Dendritic cell treated with granulocyte-macrophage colony-stimulating factor and Interleukin-4, amounts not matched to agents 40 ng/mL and 50 ng/mL, for 4 days (primary cell): ENCODE measurements around the gene SELENOW.
"Not testable (repeated sequence)": the region's sequence is repeated elsewhere in the genome, so short reads cannot be mapped to it uniquely, and the experiment has no call there.

ENCODE experiments used
- H3K27ac Mint-ChIP-seq: one replicate; pipeline ENCODE4 v1.8.0; 2022; ENCODE audit warnings: mild to moderate bottlenecking, mixed read lengths
- H3K27me3 Mint-ChIP-seq: one replicate; pipeline ENCODE4 v1.8.0; 2022; ENCODE audit warnings: mild to moderate bottlenecking, mixed read lengths
- H3K36me3 Mint-ChIP-seq: one replicate; pipeline ENCODE4 v1.8.0; 2022; ENCODE audit warnings: low read depth, mixed read lengths
- H3K4me1 Mint-ChIP-seq: one replicate; pipeline ENCODE4 v1.8.0; 2022; ENCODE audit warnings: low read depth, mixed read lengths
- H3K4me3 Mint-ChIP-seq: one replicate; pipeline ENCODE4 v1.8.0; 2022; ENCODE audit warnings: mild to moderate bottlenecking, moderate library complexity, mixed read lengths
- H3K9me3 Mint-ChIP-seq: one replicate; pipeline ENCODE4 v1.8.0; 2022; ENCODE audit warnings: mixed read lengths
- intact Hi-C: fragments of 100-400 bp; cut with micrococcal nuclease; formaldehyde crosslinking; loops from one replicate; pipeline ENCODE4 v1.15.0; 2022

Gene SELENOW

DNA sequence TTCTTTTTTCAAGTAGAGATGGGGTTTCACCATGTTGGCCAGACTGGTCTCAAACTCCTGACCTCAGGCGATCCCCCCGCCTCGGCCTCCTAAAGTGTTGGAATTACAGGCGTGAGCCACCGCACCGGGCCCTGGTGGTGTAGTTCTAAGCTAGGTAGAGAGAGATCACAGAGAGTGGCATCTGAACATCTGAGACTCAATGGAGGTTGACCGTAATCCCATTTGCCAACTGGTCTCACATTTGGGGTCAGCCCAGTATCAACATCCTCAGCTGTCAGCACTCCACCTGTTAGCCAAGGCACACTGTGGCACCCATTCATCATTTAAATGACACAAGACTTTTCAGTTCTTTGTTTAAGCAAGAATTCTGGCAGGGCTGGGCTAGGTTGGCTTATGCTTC lies 8.1 kb downstream of the SELENOW start:
- peaks cover 2% of the 10 kb centered on the region for H3K4me1 Mint-ChIP-seq
- intact Hi-C loops = no loop called here

DNA sequence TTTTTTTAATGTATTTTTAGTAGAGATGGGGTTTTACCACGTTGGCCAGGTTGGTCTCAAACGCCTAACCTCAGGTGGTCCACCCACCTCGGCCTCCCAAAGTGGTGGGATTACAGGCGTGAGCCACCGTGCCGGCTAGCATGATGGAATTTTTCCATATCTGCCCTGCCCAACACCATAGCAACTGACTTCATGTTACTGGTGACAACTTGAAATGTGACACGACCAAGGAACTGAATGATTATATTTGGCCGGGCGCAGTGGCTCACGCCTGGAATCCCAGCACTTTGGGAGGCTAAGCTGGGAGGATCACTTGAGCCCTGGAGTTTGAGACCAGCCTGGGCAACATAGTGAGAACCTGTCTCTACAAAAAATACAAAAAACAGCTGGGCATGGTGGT lies 8.8 kb downstream of the SELENOW start:
- H3K27ac Mint-ChIP-seq, H3K9me3 Mint-ChIP-seq, intact Hi-C loops, H3K27me3 Mint-ChIP-seq, H3K4me3 Mint-ChIP-seq, H3K4me1 Mint-ChIP-seq: not testable (repeated sequence)
- peaks cover 44% of the 10 kb centered on the region for H3K36me3 Mint-ChIP-seq

More for the DNA sequence above, 8.1 kb downstream of the SELENOW start:
- no peaks in the 10 kb centered on the region for H3K9me3 Mint-ChIP-seq
- no peak overlapping the region for H3K4me3 Mint-ChIP-seq
- peaks cover 51% of the 10 kb centered on the region for H3K36me3 Mint-ChIP-seq
- no peak overlapping the region for H3K27ac Mint-ChIP-seq
- peaks cover 4% of the 10 kb centered on the region for H3K27me3 Mint-ChIP-seq

DNA sequence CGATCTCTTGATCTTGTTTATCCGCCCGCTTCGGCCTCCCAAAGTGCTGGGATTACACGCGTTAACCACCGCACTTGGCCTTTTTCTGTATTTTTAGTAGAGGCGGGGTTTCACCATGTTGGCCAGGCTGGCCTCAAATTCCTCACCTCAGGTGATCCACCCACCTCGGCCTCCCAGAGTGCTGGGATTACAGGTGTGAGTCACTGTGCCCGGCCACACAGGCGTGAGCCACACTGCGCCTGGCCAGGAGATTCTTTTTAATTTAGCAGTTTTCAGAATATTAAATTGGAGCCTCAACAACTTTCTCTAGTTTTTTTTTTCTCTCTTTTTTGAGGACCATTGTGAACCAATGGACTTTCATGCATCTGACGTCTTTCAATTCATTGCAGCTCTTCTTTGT lies 11.3 kb downstream of the SELENOW start:
- H3K9me3 Mint-ChIP-seq, H3K27me3 Mint-ChIP-seq, H3K4me1 Mint-ChIP-seq, H3K4me3 Mint-ChIP-seq, H3K27ac Mint-ChIP-seq, intact Hi-C loops: not testable (repeated sequence)
- H3K36me3 Mint-ChIP-seq = peaks cover 19% of the 10 kb centered on the region

DNA sequence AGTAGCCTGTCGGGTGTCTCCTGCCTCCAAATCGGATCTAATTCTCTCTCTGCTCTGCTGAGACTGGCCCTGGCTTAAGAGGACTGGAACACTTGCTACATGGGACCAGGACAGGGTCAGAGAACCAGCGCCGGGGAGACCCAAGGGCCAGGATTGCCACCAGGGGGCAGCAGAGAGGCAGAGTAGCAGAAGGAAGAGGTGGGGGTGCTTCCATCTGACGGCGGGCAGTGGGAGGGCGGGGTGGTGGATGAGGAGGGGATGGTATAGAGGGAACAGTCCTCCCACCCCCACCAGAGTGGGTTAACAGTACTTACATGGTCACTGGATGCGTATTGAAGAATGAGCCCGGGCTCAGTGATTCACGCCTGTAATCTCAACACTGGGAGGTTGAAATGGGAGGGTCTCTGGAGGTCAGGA lies 11.9 kb downstream of the SELENOW start:
- Mint-ChIP-seq H3K27me3 (peaks cover 4% of the 10 kb centered on the region), H3K27ac (no peak overlapping the region), H3K4me3 (no peak overlapping the region), H3K36me3 (peaks cover 13% of the 10 kb centered on the region), H3K9me3 (no peaks in the 10 kb centered on the region), H3K4me1 (no peaks in the 10 kb centered on the region)
- intact Hi-C loops = no loop called here

DNA sequence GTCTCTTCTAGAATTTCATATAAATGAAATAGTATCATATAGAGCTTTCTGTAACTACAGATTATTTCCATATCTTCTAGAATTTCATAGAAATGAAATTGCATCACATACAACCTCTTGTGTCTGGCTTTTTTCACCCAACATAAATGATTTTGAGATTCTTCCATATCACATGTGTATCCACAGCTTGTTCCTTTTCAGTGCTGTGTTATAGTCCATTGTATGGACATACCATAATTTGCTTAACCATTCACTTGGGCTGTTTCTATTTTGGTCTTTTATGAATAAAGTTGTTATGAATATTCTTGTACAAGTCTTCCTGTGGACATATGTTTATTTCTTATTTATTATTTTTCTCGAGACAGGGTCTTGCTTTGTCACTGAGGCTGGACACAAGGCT lies 14.1 kb downstream of the SELENOW start:
- Mint-ChIP-seq H3K27me3 (peaks cover 7% of the 10 kb centered on the region), H3K4me1 (no peaks in the 10 kb centered on the region)
- intact Hi-C loops = no loop called here

DNA sequence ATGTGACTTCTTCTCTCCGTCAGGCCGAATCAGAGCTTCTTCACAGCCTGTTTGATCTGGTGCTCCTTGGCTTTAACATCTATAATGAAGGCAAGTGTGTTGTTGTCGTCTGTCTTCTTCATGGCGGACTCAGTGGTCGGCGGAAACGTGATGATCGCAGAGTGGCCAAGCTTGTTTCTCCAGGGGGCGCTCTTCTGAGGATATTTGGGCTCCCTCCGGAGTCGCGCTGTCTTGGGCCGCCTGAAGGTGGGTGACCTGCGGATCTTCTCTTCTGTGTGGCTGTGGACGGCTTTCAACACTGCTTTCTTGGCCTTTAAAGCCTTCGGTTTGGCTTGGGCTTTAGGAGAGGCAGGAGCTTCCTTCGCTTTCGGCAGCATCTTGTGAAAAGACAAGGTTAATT lies 16.0 kb downstream of the SELENOW start:
- intact Hi-C loops = no loop called here

More for the DNA sequence above, 14.1 kb downstream of the SELENOW start:
- H3K27ac Mint-ChIP-seq = no peak overlapping the region
- no peaks in the 10 kb centered on the region for H3K9me3 Mint-ChIP-seq
- H3K4me3 Mint-ChIP-seq = no peak overlapping the region
- H3K36me3 Mint-ChIP-seq = no peaks in the 10 kb centered on the region

DNA sequence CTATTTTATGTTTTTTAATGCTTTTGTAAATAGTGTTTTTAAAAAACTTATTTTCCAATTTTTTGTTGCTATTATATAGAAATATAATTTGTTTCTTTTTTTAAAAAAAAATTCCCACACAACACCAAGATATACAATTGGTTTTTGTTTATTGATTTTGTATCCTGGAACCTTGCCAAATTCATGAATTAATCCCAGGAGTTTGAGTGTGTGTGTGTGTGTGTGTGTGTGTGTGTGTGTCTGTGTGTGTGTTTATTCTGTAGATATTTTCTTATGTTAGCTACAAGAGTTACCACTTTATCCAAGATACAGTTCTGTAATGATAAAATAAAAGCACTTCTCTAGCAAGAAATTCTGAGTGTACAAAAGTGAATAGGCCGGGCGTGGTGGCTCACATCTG lies 18.3 kb downstream of the SELENOW start:
- no peaks in the 10 kb centered on the region for H3K9me3 Mint-ChIP-seq
- H3K4me1 Mint-ChIP-seq = no peaks in the 10 kb centered on the region
- no peaks in the 10 kb centered on the region for H3K36me3 Mint-ChIP-seq
- H3K4me3 Mint-ChIP-seq = no peak overlapping the region
- H3K27me3 Mint-ChIP-seq = peaks cover 14% of the 10 kb centered on the region
- no peak overlapping the region for H3K27ac Mint-ChIP-seq
- intact Hi-C loops = no loop called here

More for the DNA sequence above, 16.0 kb downstream of the SELENOW start:
- Mint-ChIP-seq H3K27ac (no peak overlapping the region), H3K36me3 (no peaks in the 10 kb centered on the region), H3K9me3 (no peaks in the 10 kb centered on the region), H3K4me1 (no peaks in the 10 kb centered on the region), H3K4me3 (no peak overlapping the region), H3K27me3 (peaks cover 18% of the 10 kb centered on the region)

DNA sequence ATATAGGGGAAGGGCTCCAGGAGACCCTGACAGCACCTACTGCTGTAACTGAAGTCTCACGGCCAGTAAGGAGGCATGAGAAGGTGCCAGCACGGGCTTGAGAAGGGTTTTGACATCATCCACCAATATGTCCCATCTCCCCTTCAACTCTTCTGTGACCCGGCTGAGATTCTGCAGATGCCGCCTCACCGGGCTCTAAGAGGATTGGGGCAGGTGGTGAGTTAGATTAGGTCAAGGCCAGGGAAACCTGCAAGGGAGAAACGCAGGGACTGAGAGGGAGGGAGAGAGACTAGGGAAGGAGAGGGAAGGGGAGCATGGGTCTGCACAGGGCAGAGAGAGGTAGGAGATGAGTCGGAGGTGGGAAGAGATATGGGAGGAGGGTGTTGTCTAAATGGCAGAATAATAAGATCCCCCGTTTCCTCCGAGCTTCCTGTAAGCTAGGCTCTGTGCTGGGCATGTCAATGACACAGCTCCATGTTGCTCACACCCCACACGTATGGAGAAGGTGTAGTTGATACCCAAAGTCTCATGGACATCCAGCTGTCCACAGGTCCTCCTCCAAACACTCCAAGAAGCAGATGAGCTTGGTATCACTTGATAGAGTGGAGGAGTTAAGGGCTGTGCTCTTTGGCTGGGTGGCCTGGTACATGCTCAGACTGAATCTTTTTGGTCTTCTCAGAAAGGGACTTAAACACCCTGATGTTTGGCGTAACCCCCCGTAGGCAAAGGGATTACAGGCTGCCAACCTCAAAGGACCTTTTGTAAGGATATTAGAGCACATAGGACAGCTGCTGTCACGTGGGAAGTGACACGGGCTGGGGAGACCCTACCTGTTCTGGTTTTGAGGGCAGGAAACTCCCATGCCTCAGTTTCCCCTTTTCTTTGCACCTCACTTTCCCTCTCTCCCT lies 19.7 kb downstream of the SELENOW start:
- H3K27ac Mint-ChIP-seq = no peak overlapping the region
- no peaks in the 10 kb centered on the region for H3K9me3 Mint-ChIP-seq
- intact Hi-C loops = no loop called here
- H3K36me3 Mint-ChIP-seq = no peaks in the 10 kb centered on the region
- peaks cover 14% of the 10 kb centered on the region for H3K27me3 Mint-ChIP-seq
- H3K4me1 Mint-ChIP-seq = no peaks in the 10 kb centered on the region
- H3K4me3 Mint-ChIP-seq = no peak overlapping the region

DNA sequence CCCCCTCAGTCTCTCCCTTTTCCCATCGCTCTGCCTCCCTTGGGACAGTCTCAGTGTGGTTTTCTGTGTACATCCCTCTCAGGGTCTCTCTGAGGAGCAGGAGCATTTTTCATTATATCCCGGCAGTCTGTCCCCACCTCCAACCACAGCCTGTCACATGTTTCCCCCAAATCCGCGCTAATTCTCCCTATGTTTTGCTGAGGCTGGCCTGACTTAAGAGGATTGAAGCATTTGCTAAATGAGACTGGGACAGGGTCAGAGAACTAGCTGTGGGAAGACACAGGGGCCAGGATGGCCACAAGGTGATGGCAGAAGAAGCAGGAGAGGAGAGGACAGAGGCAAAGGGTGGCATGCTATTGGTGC lies 20.4 kb downstream of the SELENOW start:
- H3K9me3 Mint-ChIP-seq = no peaks in the 10 kb centered on the region
- intact Hi-C loops = no loop called here
- H3K36me3 Mint-ChIP-seq = no peaks in the 10 kb centered on the region
- H3K27ac Mint-ChIP-seq = no peak overlapping the region
- no peak overlapping the region for H3K4me3 Mint-ChIP-seq
- peaks cover 14% of the 10 kb centered on the region for H3K27me3 Mint-ChIP-seq
- no peaks in the 10 kb centered on the region for H3K4me1 Mint-ChIP-seq

DNA sequence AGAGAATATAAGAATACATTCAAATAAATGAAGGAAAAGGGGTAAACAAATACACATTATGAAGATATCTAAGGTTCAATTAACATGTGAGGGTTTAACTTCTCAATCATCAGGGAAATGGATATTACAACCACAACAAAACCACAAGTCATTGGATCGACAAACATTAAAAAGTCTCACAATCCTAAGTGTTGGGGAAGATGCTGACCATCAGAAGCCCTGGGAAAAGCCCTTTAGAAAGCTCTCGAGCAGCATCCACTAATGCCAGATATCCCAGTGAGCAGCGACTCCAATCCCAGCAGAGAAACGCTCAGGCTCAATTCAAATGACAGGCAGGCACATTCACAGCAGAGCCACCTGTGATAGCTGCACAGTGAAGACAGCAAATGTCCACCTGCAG lies 22.8 kb downstream of the SELENOW start:
- intact Hi-C loops = no loop called here
- Mint-ChIP-seq H3K4me1 (no peaks in the 10 kb centered on the region), H3K27me3 (peaks cover 15% of the 10 kb centered on the region), H3K27ac (no peak overlapping the region), H3K4me3 (no peak overlapping the region), H3K36me3 (no peaks in the 10 kb centered on the region), H3K9me3 (no peaks in the 10 kb centered on the region)

DNA sequence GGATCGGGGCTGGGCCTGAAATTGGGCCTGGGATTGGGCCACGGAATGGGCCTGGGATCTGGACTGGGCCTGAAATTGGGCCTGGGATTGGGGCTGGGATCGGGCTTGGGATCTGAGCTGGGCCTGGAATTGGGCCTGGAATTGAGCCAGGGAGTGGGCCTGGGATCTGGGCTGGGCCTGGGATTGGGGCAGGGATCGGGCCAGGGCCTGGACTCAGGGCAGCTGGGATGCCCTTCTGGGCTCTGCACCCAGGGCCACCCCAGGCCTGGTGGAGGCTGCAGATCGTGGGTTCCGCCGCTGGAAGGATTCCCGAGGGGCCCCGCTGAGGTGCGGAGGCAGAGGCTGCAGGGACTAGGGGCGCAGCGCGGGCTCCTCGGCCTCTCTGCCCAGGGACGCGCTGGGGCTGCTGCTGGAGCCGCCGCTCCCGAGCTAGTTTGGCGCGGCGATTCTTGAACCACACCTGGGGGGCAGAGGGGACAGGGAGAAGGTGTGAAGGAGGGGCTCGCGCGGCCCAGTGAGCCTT lies 24.1 kb downstream of the SELENOW start:
- Mint-ChIP-seq H3K4me3 (no peak overlapping the region), H3K9me3 (no peaks in the 10 kb centered on the region), H3K27ac (no peak overlapping the region), H3K4me1 (no peaks in the 10 kb centered on the region), H3K36me3 (no peaks in the 10 kb centered on the region), H3K27me3 (peaks cover 15% of the 10 kb centered on the region)
- intact Hi-C loops = no loop called here

DNA sequence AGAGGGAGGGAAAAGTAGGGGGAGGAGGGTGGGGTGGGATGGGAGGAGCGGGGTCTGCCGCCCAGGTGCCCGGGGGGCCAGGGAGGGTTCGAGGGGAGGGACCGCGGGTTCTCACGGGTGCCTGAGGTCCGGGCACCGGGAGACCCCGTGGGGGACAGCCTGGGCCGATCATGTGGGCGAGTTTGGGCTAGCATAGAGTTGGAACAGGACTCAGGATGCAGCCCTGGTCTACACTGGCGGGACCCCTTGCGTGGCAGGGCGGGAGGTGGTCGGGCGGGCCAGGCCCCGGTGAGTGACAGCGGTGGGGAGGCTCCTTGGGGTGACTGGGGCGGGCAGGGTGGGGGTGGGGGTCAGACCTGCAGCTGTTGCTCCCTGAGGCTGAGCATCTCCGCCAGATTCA lies 24.6 kb downstream of the SELENOW start:
- H3K27me3 Mint-ChIP-seq = peaks cover 11% of the 10 kb centered on the region
- H3K4me1 Mint-ChIP-seq, intact Hi-C loops, H3K9me3 Mint-ChIP-seq, H3K27ac Mint-ChIP-seq, H3K4me3 Mint-ChIP-seq, H3K36me3 Mint-ChIP-seq: not testable (repeated sequence)

DNA sequence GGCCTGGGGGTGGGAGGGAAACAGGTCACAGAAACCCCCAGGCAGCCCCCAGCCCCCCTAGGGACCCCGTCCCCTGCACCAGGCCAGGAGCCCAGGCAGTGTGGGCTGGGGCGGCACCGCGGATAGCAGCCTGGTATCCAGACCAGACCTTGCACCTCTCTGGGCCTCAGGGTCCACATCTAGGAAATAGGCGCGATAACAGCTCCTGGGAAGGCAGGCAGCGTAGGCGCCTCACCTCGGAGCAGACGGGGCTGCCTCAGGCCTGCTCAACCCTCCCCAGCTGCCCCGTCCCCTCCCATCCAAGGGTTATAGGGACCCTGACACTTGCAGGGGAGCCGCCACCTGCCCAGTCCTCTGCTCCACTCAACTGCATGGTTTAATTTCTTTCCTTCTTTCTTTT lies 25.2 kb downstream of the SELENOW start:
- H3K9me3 Mint-ChIP-seq, H3K36me3 Mint-ChIP-seq, intact Hi-C loops, H3K27me3 Mint-ChIP-seq, H3K4me1 Mint-ChIP-seq, H3K4me3 Mint-ChIP-seq, H3K27ac Mint-ChIP-seq: not testable (repeated sequence)

DNA sequence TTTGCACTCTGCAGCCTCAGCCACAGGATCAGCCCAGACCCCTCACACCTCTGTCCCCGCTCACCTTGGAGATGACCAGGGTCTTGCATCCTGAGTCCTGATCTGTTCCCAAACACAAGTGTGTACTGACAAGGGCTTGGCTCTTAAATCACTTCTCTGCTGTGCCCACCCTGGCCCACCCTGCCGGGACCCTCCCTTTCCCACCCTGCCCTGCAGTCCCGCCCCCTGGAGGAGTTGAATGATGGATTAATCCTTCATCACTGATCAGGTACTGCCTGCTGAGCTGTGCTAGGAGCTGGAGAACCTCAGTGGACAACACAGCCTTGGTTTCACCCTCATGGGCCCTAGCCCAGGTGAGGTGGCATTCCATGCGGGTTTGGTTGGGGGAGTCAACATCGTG lies 25.9 kb downstream of the SELENOW start, which contains the start of gene TPRX1:
TPRX1 (minus strand) TSS at position 101 of the 400 bp plus-strand sequence; CDS start at position 89, 12 bp downstream.
- H3K9me3 Mint-ChIP-seq, H3K4me3 Mint-ChIP-seq, H3K27me3 Mint-ChIP-seq, H3K36me3 Mint-ChIP-seq, H3K4me1 Mint-ChIP-seq, intact Hi-C loops, H3K27ac Mint-ChIP-seq: not testable (repeated sequence)

DNA sequence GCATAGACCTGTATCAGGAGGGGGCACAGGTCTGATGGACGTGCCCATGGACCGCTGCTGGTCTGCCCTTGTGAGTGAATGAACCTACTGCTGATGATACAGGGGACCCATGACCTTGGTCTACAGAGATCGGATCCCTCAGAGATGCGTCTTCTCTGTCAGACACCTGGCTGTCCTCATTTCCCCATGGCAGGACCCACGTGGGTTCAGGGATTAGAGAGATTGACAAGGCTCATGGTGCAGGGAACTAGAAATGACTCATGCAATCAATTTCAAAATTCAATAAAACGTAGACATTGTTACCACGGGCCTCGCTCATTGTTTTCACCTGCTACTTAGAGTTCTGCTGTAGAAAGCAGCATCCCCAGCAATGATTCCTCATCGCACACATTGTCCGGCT lies 26.8 kb downstream of the SELENOW start:
- intact Hi-C loops = no loop called here

More for the DNA sequence above, 26.8 kb downstream of the SELENOW start:
- no peak overlapping the region for H3K27ac Mint-ChIP-seq
- peaks cover 4% of the 10 kb centered on the region for H3K27me3 Mint-ChIP-seq
- H3K9me3 Mint-ChIP-seq = no peaks in the 10 kb centered on the region
- H3K4me1 Mint-ChIP-seq = no peaks in the 10 kb centered on the region
- H3K4me3 Mint-ChIP-seq = no peak overlapping the region
- H3K36me3 Mint-ChIP-seq = no peaks in the 10 kb centered on the region
